Central memory CD4-positive, alpha-beta T cell (primary cell): Measurements from ENCODE around the gene OXA1L.
"Not testable (repeated sequence)": the region's sequence is repeated elsewhere in the genome, so short reads cannot be mapped to it uniquely, and the experiment has no call there.

ENCODE experiments used
- DNase-seq: peaks from one replicate; pipeline ENCODE4 v3.0.0; 2022

OXA1L gene

GRCh38 chr14:22769369-22769768 lies 2.9 kb downstream of the OXA1L start:
- no peak for DNase-seq

- DNase-seq: no peak
Measured at GRCh38 chr14:22770481-22771187, 4.1 kb downstream of the OXA1L start.

- DNase-seq: no peak
Measured at GRCh38 chr14:22772725-22773124, 6.2 kb downstream of the OXA1L start.

GRCh38 chr14:22773162-22774010 lies 6.9 kb downstream of the OXA1L start:
- DNase-seq: no peak

GRCh38 chr14:22774011-22774706 lies 7.7 kb downstream of the OXA1L start:
- no peak for DNase-seq

GRCh38 chr14:22776215-22776614 lies 9.7 kb downstream of the OXA1L start:
- DNase-seq: no peak

GRCh38 chr14:22776849-22777248 lies 10.4 kb downstream of the OXA1L start:
- DNase-seq: not testable (repeated sequence)

- DNase-seq: no peak
Measured at GRCh38 chr14:22778084-22778483, 11.6 kb downstream of the OXA1L start.

- no peak for DNase-seq
Measured at GRCh38 chr14:22780105-22780679, 13.7 kb downstream of the OXA1L start.

- no peak for DNase-seq
Measured at GRCh38 chr14:22780941-22781300, 14.4 kb downstream of the OXA1L start.

- DNase-seq: no peak
Measured at GRCh38 chr14:22781301-22781991, 15.0 kb downstream of the OXA1L start.

- no peak for DNase-seq
Measured at GRCh38 chr14:22786685-22787084, 20.2 kb downstream of the OXA1L start.

GRCh38 chr14:22791301-22791700 lies 24.8 kb downstream of the OXA1L start:
- no peak for DNase-seq

GRCh38 chr14:22792158-22792557 lies 25.7 kb downstream of the OXA1L start:
- DNase-seq: no peak

- not testable (repeated sequence) for DNase-seq
Measured at GRCh38 chr14:22793550-22793949, 27.1 kb downstream of the OXA1L start.

GRCh38 chr14:22793976-22794375 lies 27.5 kb downstream of the OXA1L start:
- no peak for DNase-seq

GRCh38 chr14:22794551-22794951 lies 28.1 kb downstream of the OXA1L start:
- DNase-seq: no peak

GRCh38 chr14:22796087-22796707 lies 29.7 kb downstream of the OXA1L start:
- DNase-seq: no peak

- DNase-seq: no peak
Measured at GRCh38 chr14:22797017-22797917, 30.8 kb downstream of the OXA1L start.

- no peak for DNase-seq
Measured at GRCh38 chr14:22798528-22798927, 32.0 kb downstream of the OXA1L start.

- DNase-seq: no peak
Measured at GRCh38 chr14:22800346-22800745, 33.9 kb downstream of the OXA1L start.
